ENCODE results near the gene C19orf25.

GRCh38 chr19:1474765-1475351 lies 4.2 kb downstream of the C19orf25 start:
- TF ChIP-seq, protein P1, sequence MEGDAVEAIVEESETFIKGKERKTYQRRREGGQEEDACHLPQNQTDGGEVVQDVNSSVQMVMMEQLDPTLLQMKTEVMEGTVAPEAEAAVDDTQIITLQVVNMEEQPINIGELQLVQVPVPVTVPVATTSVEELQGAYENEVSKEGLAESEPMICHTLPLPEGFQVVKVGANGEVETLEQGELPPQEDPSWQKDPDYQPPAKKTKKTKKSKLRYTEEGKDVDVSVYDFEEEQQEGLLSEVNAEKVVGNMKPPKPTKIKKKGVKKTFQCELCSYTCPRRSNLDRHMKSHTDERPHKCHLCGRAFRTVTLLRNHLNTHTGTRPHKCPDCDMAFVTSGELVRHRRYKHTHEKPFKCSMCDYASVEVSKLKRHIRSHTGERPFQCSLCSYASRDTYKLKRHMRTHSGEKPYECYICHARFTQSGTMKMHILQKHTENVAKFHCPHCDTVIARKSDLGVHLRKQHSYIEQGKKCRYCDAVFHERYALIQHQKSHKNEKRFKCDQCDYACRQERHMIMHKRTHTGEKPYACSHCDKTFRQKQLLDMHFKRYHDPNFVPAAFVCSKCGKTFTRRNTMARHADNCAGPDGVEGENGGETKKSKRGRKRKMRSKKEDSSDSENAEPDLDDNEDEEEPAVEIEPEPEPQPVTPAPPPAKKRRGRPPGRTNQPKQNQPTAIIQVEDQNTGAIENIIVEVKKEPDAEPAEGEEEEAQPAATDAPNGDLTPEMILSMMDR (conservative IDR thresholded peaks at IDR 0.05 in 1 of 2, IDR thresholded peaks at IDR 0.05 in 1 of 2; ENCODE audit: low read depth in 1 of 2, low read length in 2 of 2) = no peak
- TF ChIP-seq EZH2 (IDR thresholded peaks at IDR 0.05; ENCODE audit: low read length, missing control alignments) = no peak
